GM21526 (cell line): ENCODE measurements around the gene ZNF516.

Experiments
- ATAC-seq: cut with Tn5 transposase; IDR thresholded peaks from one replicate; pipeline ENCODE4 v1.9.1; 2021; ENCODE audit warnings: moderate library complexity; ENCODE audit not compliant: unreplicated experiment, low FRiP score

Gene ZNF516

GRCh38 chr18:76491776-76492668 lies 3.0 kb downstream of the ZNF516 start:
- ATAC-seq: no peak

GRCh38 chr18:76491473-76491775 lies 3.6 kb downstream of the ZNF516 start:
- ATAC-seq: no peak

- ATAC-seq: no peak
Measured at GRCh38 chr18:76490670-76491472, 4.2 kb downstream of the ZNF516 start.

- ATAC-seq: no peak
Measured at GRCh38 chr18:76490033-76490432, 5.0 kb downstream of the ZNF516 start.

GRCh38 chr18:76489081-76489480 lies 6.0 kb downstream of the ZNF516 start:
- ATAC-seq: no peak

GRCh38 chr18:76488190-76488589 lies 6.9 kb downstream of the ZNF516 start:
- no peak for ATAC-seq

GRCh38 chr18:76487782-76488181 lies 7.3 kb downstream of the ZNF516 start:
- no peak for ATAC-seq

- no peak for ATAC-seq
Measured at GRCh38 chr18:76487070-76487469, 8.0 kb downstream of the ZNF516 start.

GRCh38 chr18:76486574-76486973 lies 8.5 kb downstream of the ZNF516 start:
- ATAC-seq: no peak

- no peak for ATAC-seq
Measured at GRCh38 chr18:76486038-76486437, 9.0 kb downstream of the ZNF516 start.

GRCh38 chr18:76484749-76485387 lies 10.2 kb downstream of the ZNF516 start:
- no peak for ATAC-seq

GRCh38 chr18:76483780-76484179 lies 11.3 kb downstream of the ZNF516 start:
- no peak for ATAC-seq

- ATAC-seq: no peak
Measured at GRCh38 chr18:76482971-76483691, 11.9 kb downstream of the ZNF516 start.

GRCh38 chr18:76482267-76482666 lies 12.8 kb downstream of the ZNF516 start:
- no peak for ATAC-seq

GRCh38 chr18:76480913-76481312 lies 14.1 kb downstream of the ZNF516 start:
- no peak for ATAC-seq

- no peak for ATAC-seq
Measured at GRCh38 chr18:76479351-76480238, 15.4 kb downstream of the ZNF516 start.

- no peak for ATAC-seq
Measured at GRCh38 chr18:76476665-76477561, 18.1 kb downstream of the ZNF516 start.

- ATAC-seq: no peak
Measured at GRCh38 chr18:76475450-76476194, 19.4 kb downstream of the ZNF516 start.
